GM19238 (cell line): Measurements from ENCODE around the gene SLK.
A peak's percentile ranks its signal among the peaks of the same experiment; 100 is the strongest.

Experiments
- DNase-seq: peaks from one replicate; pipeline ENCODE4 v3.0.0; 2011; ENCODE audit warnings: low spot score; ENCODE audit not compliant: insufficient read length

Gene SLK

GRCh38 chr10:103941801-103942200, 25.1 kb upstream of the SLK start:
- no peak for DNase-seq

- no peak for DNase-seq
Measured at GRCh38 chr10:103942866-103943265, 24.1 kb upstream of the SLK start.

GRCh38 chr10:103947799-103948516, 19.0 kb upstream of the SLK start:
- DNase-seq, result no peak

DNA sequence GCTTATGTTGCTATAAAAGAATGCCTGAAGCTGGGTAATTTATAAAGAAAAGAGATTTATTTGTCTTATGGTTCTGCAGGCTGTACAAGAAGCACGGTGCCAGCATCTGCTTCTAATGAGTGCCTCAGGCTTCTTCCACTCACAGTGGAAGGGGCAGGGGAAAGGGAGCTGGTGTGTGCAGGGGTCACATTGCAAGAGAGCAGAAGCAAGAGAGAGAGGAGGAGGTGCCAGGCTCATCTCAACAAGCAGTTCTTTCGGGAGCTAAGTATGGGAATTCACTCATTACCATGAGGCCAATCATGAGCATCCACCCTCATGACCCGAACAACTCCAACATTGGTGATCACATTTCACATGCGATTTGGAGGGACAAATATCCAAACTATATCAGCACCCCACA, 17.2 kb upstream of the SLK start:
- DNase-seq, result no peak

GRCh38 chr10:103951183-103951582, 15.8 kb upstream of the SLK start:
- DNase-seq, result no peak

DNA sequence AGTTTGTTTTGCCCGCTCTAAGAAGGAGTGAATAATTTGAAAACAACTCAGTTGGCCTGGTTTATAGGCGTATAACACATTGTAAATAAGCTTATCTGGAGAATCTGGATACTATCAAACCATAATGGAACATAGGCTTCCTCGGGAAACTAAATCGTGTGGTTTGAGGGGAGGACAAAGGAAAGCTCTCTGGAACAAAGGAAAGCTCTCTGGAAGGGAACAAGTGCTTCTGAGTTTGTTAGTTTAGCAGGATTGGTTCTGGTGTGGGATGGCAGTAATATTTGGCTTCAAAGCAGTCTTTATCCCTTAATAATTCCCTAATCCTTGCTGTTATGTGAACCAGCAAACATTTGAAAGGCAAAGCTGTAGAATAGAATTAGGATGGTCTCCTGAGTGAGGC, 15.0 kb upstream of the SLK start:
- DNase-seq, result no peak

GRCh38 chr10:103954543-103954942, 12.4 kb upstream of the SLK start:
- no peak for DNase-seq

- no peak for DNase-seq
Measured at GRCh38 chr10:103958996-103959395, 7.9 kb upstream of the SLK start.

DNA sequence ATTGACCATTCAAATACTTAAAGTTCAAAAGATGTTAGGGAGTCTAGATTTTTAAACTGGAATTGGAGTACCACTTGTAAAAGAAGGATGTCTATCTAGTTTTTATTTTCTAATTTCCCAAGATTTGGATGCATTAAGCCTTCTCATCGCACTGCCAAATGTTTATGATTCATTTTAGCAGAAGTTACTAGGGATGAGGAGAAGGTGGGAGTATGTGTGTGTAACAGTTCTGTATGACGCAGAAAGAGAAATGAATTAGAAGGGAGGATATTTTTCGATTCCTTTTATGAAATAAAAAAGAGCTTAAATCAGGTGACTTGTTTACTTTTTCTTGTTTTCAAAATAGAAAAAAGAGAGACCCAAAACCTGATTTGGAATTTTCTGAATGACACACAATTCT, 6.8 kb upstream of the SLK start:
- DNase-seq, result no peak

- DNase-seq, result peak; percentile 39
Measured at GRCh38 chr10:103967448-103968071, 620 bp downstream of the SLK start.

DNA sequence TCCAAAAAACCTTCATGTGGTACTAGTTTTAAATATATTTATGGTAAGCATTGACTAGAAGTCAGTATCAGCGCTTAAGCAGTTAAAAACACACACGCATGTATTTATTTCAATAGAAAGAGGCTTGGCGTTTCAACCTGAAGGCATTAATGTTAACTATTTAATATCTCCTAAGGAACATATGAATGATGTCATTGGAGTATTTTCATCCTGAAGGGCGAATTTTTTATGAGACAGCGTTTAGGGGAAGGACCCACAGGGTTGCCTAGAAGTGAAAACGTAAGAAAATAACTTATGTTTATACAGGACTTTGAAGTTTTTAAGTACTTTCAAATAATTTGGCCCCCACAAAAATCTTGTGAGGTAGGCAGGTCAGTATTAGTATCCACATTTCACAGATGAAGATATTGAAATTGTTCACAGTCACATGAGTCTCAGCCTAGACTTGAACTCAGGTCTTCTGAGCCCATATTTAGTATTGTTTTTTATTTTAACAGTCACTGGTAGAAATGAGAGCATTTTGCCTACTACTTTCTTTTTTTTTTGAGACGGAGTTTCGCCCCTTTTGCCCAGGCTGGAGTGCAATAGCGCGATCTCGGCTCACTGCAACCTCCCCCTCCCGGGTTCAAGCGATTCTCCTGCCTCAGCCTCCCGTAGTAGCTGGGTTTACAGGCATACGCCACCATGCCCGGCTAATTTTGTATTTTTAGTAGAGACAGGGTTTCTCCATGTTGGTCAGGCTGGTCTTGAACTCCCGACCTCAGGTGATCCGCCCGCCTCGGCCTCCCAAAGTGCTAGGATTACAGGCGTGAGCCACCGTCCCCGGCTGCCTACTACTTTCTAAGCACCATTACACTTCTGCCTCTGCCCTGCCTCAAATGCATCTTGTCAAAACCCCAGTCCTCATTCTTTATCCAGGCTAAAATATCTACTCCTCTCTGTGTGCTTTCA, 1.8 kb downstream of the SLK start:
- DNase-seq, result no peak

GRCh38 chr10:103969436-103969835, 2.5 kb downstream of the SLK start:
- no peak for DNase-seq

GRCh38 chr10:103969857-103970627, 3.1 kb downstream of the SLK start:
- DNase-seq, result no peak

- DNase-seq, result no peak
Measured at GRCh38 chr10:103975169-103975568, 8.2 kb downstream of the SLK start.

GRCh38 chr10:103977204-103977603, 10.3 kb downstream of the SLK start:
- DNase-seq, result no peak

GRCh38 chr10:103979530-103979929, 12.6 kb downstream of the SLK start:
- no peak for DNase-seq

GRCh38 chr10:103980288-103980906, 13.5 kb downstream of the SLK start:
- DNase-seq, result no peak

DNA sequence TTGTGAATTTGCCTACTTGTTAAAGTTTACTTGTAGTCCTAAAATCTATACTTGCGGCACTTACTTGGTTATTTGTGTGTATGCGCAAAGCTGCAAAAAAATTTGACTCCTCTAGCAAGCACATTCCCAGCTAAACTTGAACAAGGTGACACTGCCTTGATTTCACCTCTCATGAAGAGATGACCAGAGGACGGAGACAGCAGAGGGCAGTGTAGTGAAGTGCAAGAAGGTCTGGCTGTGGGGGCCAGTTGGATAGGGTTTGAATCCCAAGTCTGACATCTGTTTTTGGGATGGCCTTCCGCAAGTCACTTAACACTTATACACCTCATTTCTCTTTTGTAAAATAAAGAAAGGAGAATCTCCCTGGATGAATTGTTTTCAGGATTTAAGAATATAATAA, 15.7 kb downstream of the SLK start:
- no peak for DNase-seq

DNA sequence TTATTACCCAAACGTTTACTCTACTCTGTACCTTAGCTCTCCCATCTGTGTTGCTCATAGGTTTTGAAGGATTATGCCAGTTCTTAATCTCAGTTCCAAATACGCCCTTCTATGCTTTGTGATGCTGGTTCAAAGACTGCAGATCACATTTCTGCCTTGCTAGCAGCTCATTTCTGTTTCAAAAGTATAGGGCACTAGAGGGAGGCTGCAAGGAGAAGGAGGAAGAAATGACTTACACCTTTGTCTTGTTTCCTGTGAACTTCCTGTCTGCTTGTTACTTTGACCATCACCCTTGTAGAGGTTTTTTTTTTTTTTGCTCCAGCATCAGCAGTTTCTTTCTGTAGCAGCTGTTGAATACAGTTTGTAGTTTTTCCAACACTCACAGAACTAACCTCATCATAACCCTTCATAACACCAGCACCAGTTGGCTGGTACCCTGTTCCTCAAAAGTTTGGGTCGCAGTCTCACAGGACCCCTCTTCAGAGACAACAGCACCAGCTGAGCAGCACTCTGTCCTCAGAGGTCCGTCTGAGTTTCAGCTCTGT, 16.5 kb downstream of the SLK start:
- peak; percentile 10 for DNase-seq

DNA sequence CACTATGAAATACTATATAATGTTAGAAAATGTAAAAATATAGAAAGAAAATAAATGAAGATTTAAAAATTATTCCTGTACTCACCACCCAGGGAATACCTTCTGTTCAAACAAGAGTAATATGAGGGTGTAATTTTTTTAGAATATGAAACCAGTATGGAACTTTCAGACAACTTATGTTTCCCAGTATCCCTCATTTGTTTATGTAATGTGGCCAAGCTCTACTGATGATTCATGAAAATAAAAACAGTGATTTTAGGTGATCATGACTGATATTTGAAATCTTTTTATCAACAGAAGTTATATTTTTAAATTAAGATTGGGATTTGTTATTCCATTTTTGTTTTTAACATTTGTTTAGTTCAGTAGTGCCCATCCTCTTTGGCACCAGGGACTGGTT, 18.8 kb downstream of the SLK start:
- DNase-seq, result no peak

GRCh38 chr10:103986360-103986759, 19.4 kb downstream of the SLK start:
- no peak for DNase-seq
